ENCODE results near the gene ERBIN.
"Not testable (repeated sequence)": the region's sequence is repeated elsewhere in the genome, so short reads cannot be mapped to it uniquely, and the experiment has no call there.

ERBIN gene, protein sequence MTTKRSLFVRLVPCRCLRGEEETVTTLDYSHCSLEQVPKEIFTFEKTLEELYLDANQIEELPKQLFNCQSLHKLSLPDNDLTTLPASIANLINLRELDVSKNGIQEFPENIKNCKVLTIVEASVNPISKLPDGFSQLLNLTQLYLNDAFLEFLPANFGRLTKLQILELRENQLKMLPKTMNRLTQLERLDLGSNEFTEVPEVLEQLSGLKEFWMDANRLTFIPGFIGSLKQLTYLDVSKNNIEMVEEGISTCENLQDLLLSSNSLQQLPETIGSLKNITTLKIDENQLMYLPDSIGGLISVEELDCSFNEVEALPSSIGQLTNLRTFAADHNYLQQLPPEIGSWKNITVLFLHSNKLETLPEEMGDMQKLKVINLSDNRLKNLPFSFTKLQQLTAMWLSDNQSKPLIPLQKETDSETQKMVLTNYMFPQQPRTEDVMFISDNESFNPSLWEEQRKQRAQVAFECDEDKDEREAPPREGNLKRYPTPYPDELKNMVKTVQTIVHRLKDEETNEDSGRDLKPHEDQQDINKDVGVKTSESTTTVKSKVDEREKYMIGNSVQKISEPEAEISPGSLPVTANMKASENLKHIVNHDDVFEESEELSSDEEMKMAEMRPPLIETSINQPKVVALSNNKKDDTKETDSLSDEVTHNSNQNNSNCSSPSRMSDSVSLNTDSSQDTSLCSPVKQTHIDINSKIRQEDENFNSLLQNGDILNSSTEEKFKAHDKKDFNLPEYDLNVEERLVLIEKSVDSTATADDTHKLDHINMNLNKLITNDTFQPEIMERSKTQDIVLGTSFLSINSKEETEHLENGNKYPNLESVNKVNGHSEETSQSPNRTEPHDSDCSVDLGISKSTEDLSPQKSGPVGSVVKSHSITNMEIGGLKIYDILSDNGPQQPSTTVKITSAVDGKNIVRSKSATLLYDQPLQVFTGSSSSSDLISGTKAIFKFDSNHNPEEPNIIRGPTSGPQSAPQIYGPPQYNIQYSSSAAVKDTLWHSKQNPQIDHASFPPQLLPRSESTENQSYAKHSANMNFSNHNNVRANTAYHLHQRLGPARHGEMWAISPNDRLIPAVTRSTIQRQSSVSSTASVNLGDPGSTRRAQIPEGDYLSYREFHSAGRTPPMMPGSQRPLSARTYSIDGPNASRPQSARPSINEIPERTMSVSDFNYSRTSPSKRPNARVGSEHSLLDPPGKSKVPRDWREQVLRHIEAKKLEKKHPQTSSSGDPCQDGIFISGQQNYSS (N-terminal part only)

GRCh38 chr5:65926276-65926783 is at the start of gene ERBIN:
Gene ERBIN, plus strand, starts transcription at chr5:65926575. Its CDS starts 66,144 bp downstream, at chr5:65992719.
- peak within 1 kb of the TSS; percentile 82 for H3K4me3 Mint-ChIP-seq
- H3K9me3 Mint-ChIP-seq = no peaks in the 10 kb centered on the region
- peak within 1 kb of the TSS; percentile 95 for H3K27ac Mint-ChIP-seq
- peaks cover 30% of the 10 kb centered on the region for H3K36me3 Mint-ChIP-seq
- peaks cover 30% of the 10 kb centered on the region for H3K4me1 Mint-ChIP-seq
- ATAC-seq (peak; percentile 49), DNase-seq (ENCODE audit: low spot score in 2 of 2) (peak; percentile 53 to 83)

- ATAC-seq (no peak), DNase-seq (ENCODE audit: low spot score in 2 of 2) (no peak)
- Mint-ChIP-seq H3K27ac (no peak overlapping the region), H3K4me1 (peaks cover 6% of the 10 kb centered on the region), H3K4me3 (no peak overlapping the region), H3K36me3 (no peaks in the 10 kb centered on the region), H3K9me3 (peaks cover 5% of the 10 kb centered on the region)
These were observed 49.4 kb upstream of the ERBIN start for GRCh38 chr5:65876970-65877369.

GRCh38 chr5:65879668-65880256 is 46.6 kb upstream of the ERBIN start:
- H3K4me1 Mint-ChIP-seq; H3K4me3 Mint-ChIP-seq; H3K27ac Mint-ChIP-seq; H3K36me3 Mint-ChIP-seq; H3K9me3 Mint-ChIP-seq; DNase-seq (ENCODE audit: low spot score in 2 of 2): not testable (repeated sequence)
- peak; percentile 94 for ATAC-seq

DNA sequence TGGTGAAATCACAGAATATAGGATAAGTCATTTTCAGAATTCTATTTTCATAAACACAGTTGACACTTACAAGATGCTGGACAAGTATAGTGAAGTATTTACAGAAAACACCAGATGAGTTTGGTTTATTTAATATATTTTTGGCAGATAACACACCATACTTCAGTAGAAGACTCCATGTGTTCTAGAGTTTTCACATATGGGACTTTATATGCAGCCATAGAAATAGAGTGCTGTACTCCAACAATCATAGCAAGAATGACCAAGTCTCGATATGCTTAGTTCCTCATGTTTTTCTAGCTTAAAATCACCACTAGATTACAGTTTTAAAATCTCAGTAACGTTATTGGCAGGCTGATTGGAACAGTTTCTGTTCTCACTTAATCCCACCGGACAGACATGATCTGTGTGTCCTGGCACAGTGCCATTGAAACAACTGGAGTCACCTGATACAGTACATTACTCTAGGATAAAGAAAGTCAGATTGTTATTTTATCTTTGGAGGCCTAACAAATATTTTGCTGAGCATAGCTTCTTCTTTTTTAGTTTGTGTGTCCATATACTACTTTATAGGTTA is 45.8 kb upstream of the ERBIN start:
- no peak overlapping the region for H3K4me3 Mint-ChIP-seq
- H3K9me3 Mint-ChIP-seq = peaks cover 5% of the 10 kb centered on the region
- DNase-seq (ENCODE audit: low spot score in 2 of 2) = no peak
- no peak for ATAC-seq
- no peaks in the 10 kb centered on the region for H3K36me3 Mint-ChIP-seq
- H3K27ac Mint-ChIP-seq = no peak overlapping the region
- peaks cover 6% of the 10 kb centered on the region for H3K4me1 Mint-ChIP-seq

DNA sequence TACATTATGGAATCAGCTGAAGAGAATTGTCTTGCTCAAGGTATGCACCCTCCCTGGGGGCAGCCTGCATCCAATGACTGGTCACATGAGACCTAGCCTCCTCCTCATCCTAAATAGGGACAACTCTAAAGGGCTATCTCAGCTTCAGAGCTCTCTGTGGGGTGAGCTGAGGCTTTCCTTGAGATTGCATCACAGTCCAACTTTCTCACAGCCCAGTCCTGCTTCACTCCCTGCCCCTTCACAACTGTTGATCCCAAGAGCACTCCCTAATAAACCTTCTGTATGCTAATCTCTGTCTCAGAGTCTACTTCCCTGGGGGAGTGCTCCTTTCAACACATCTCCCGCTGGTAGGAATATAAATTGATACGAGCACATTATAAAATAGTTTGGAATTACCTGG is 44.1 kb upstream of the ERBIN start:
- H3K27ac Mint-ChIP-seq = no peak overlapping the region
- no peaks in the 10 kb centered on the region for H3K36me3 Mint-ChIP-seq
- peaks cover 2% of the 10 kb centered on the region for H3K9me3 Mint-ChIP-seq
- ATAC-seq (no peak), DNase-seq (ENCODE audit: low spot score in 2 of 2) (no peak)
- no peak overlapping the region for H3K4me3 Mint-ChIP-seq
- H3K4me1 Mint-ChIP-seq = peaks cover under 1% of the 10 kb centered on the region

- H3K4me1 Mint-ChIP-seq = no peaks in the 10 kb centered on the region
- H3K27ac Mint-ChIP-seq = no peak overlapping the region
- no peaks in the 10 kb centered on the region for H3K36me3 Mint-ChIP-seq
- no peak for DNase-seq (ENCODE audit: low spot score in 2 of 2)
- H3K4me3 Mint-ChIP-seq = no peak overlapping the region
- ATAC-seq = no peak
- peaks cover under 1% of the 10 kb centered on the region for H3K9me3 Mint-ChIP-seq
These were observed 42.9 kb upstream of the ERBIN start for GRCh38 chr5:65883461-65883860.

- Mint-ChIP-seq H3K36me3 (no peaks in the 10 kb centered on the region), H3K9me3 (no peaks in the 10 kb centered on the region), H3K4me1 (no peaks in the 10 kb centered on the region), H3K4me3 (no peak overlapping the region), H3K27ac (peak overlapping the region; percentile 16)
- ATAC-seq = no peak
- no peak for DNase-seq (ENCODE audit: low spot score in 2 of 2)
These were observed 40.0 kb upstream of the ERBIN start for GRCh38 chr5:65886387-65886786.

- not testable (repeated sequence) for H3K4me3 Mint-ChIP-seq; ATAC-seq; H3K36me3 Mint-ChIP-seq; H3K4me1 Mint-ChIP-seq; H3K9me3 Mint-ChIP-seq; H3K27ac Mint-ChIP-seq; DNase-seq (ENCODE audit: low spot score in 2 of 2)
These were observed 34.4 kb upstream of the ERBIN start for GRCh38 chr5:65892024-65892423.

GRCh38 chr5:65892801-65893200 is 33.6 kb upstream of the ERBIN start:
- Mint-ChIP-seq H3K4me3 (no peak overlapping the region), H3K36me3 (no peaks in the 10 kb centered on the region), H3K4me1 (no peaks in the 10 kb centered on the region), H3K27ac (no peak overlapping the region), H3K9me3 (no peaks in the 10 kb centered on the region)
- no peak for ATAC-seq
- DNase-seq (ENCODE audit: low spot score in 2 of 2) = no peak

- no peak overlapping the region for H3K4me3 Mint-ChIP-seq
These were observed 32.5 kb upstream of the ERBIN start for GRCh38 chr5:65893749-65894430.

DNA sequence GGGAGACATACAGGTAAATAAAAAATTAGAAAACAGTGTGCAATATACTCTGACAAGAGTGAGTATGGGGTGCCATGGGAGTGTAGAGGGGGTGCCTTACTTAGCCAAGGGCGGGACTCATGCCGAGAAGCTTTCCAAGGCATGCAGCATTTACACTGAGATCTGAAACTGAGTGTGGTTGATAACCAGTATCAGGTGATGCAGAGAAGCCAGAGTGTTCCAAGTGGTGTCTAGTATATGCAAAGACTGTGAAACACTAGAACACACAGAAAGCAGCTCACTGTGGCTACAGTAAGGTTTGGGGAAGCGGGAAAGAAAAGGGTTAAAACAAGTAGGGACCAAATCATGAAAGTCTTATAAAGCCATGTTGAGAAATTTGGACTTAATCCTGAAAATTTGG is 30.5 kb upstream of the ERBIN start:
- H3K27ac Mint-ChIP-seq = no peak overlapping the region
- no peaks in the 10 kb centered on the region for H3K9me3 Mint-ChIP-seq
- H3K4me3 Mint-ChIP-seq = no peak overlapping the region
- no peak for DNase-seq (ENCODE audit: low spot score in 2 of 2)
- no peak for ATAC-seq
- H3K36me3 Mint-ChIP-seq = no peaks in the 10 kb centered on the region
- no peaks in the 10 kb centered on the region for H3K4me1 Mint-ChIP-seq

More at GRCh38 chr5:65893749-65894430, 32.5 kb upstream of the ERBIN start:
- H3K36me3 Mint-ChIP-seq = no peaks in the 10 kb centered on the region
- H3K27ac Mint-ChIP-seq = no peak overlapping the region
- DNase-seq (ENCODE audit: low spot score in 2 of 2) (no peak), ATAC-seq (no peak)
- no peaks in the 10 kb centered on the region for H3K4me1 Mint-ChIP-seq
- no peaks in the 10 kb centered on the region for H3K9me3 Mint-ChIP-seq

GRCh38 chr5:65900746-65901145 is 25.6 kb upstream of the ERBIN start:
- Mint-ChIP-seq H3K36me3 (no peaks in the 10 kb centered on the region), H3K4me1 (no peaks in the 10 kb centered on the region), H3K4me3 (no peak overlapping the region), H3K27ac (no peak overlapping the region), H3K9me3 (no peaks in the 10 kb centered on the region)
- no peak for ATAC-seq
- no peak for DNase-seq (ENCODE audit: low spot score in 2 of 2)

DNA sequence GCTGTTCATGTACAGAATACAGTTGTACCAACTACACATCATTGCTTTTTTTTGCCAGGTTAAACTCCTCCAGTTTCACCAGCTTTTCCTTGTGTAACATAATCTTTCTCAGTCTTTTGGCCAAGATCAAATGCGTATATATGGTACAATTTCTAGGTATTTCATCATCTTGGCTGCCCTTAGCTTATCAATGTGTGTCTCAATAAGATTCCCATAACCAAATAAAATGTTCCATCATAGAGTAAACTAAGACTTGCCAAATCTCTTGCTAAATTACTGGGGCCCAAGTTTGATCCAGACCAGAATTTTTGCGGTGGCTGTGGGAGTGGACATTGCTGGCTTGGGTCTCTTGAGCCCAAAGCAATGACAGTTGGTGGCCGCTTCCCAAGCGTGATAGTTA is 24.3 kb upstream of the ERBIN start:
- H3K36me3 Mint-ChIP-seq = no peaks in the 10 kb centered on the region
- no peak overlapping the region for H3K4me3 Mint-ChIP-seq
- H3K4me1 Mint-ChIP-seq = no peaks in the 10 kb centered on the region
- H3K27ac Mint-ChIP-seq = no peak overlapping the region
- H3K9me3 Mint-ChIP-seq = no peaks in the 10 kb centered on the region
- ATAC-seq = no peak
- DNase-seq (ENCODE audit: low spot score in 2 of 2) = no peak

DNA sequence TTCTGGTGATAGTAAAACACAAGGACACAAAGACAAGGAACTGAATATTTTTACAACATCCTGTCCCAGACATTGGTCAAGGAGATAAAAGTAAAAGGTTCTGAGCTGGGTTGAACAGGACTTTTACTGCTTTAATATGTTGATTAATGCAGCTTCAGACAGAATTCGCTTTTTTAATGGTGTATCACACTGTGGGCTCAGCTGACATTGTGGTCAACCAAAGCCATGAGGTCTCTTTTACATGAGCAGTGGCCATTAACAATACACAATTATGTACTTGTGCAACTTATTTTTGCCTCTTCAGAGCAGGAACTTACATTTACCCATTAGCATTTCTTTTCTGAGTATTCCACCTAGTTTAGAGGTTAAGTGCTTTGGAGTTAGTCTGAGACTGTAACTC is 22.8 kb upstream of the ERBIN start:
- no peak for ATAC-seq
- no peaks in the 10 kb centered on the region for H3K36me3 Mint-ChIP-seq
- no peak overlapping the region for H3K27ac Mint-ChIP-seq
- no peaks in the 10 kb centered on the region for H3K9me3 Mint-ChIP-seq
- no peaks in the 10 kb centered on the region for H3K4me1 Mint-ChIP-seq
- H3K4me3 Mint-ChIP-seq = no peak overlapping the region
- no peak for DNase-seq (ENCODE audit: low spot score in 2 of 2)

Measured in stimulated activated effector memory CD8-positive, alpha-beta T cell treated with anti-CD3 and anti-CD28 coated beads, Interleukin-12 subunit alpha, Interleukin-12 subunit beta, amount 100 ng/mL, for 72 hours (primary cell).